K562 (cell line): ENCODE results near the gene DENND1A. TPM values are rescaled to one million over a fixed set of nuclear protein-coding genes. Genes with fewer than 3 reads are reported as not detected.
A peak's percentile ranks its signal among the peaks of the same experiment; 100 is the strongest.

ENCODE experiments used
- DPF2 ChIP-seq: fragments of 450-650 bp; IDR thresholded peaks from 2 replicates; pipeline ENCODE4 v1.6.1; 2016
- EP300 ChIP-seq: IDR thresholded peaks from 2 replicates; pipeline ENCODE4 v1.6.1; 2012; ENCODE audit warnings: low read length, improper control_type of control experiment
- ETV6 ChIP-seq, 3 experiments: fragments of 150-350 bp in 1 of 3; sonication (generic) in 1 of 3; formaldehyde crosslinking in 1 of 3; IDR thresholded peaks; 2 replicates each; pipeline versions ENCODE4 v1.6.1 to v1.8.0; 2014 to 2022; ENCODE audit warnings: borderline replicate concordance in 2 of 3, low read depth in 2 of 3, antibody characterized with exemption in 1 of 3, low read length in 1 of 3, mild to moderate bottlenecking in 1 of 3, missing genetic modification reagents in 1 of 3
- JUND ChIP-seq, 2 experiments: IDR thresholded peaks; 2 replicates in 1 of 2; 3 replicates in 1 of 2; pipeline ENCODE4 v1.6.1; 2011; ENCODE audit warnings: borderline replicate concordance in 2 of 2, low read depth in 2 of 2, low read length in 2 of 2, improper control_type of control experiment in 1 of 2, missing biosample characterization in 1 of 2, missing genetic modification characterization in 1 of 2, missing genetic modification reagents in 1 of 2
- KLF13 ChIP-seq: fragments of 450-650 bp; IDR thresholded peaks from 2 replicates; pipeline ENCODE4 v1.6.1; 2016; ENCODE audit warnings: missing genetic modification characterization, low read depth, mild to moderate bottlenecking, missing compliant biosample characterization, moderate library complexity, borderline replicate concordance
- MEF2A ChIP-seq: IDR thresholded peaks from 2 replicates; pipeline ENCODE4 v1.6.1; 2011; ENCODE audit warnings: low read depth, mild to moderate bottlenecking, low read length, moderate library complexity; ENCODE audit not compliant: control insufficient read depth
- NR2C1 ChIP-seq, 2 experiments: fragments of 450-650 bp; IDR thresholded peaks; 2 replicates each; pipeline ENCODE4 v1.6.1; 2017; ENCODE audit warnings: mild to moderate bottlenecking in 2 of 2, antibody characterized with exemption in 1 of 2, inconsistent platforms in 1 of 2, missing compliant biosample characterization in 1 of 2, missing genetic modification characterization in 1 of 2
- ZNF175 ChIP-seq: fragments of 200-800 bp; sonication (Bioruptor generic); IDR thresholded peaks from 2 replicates; pipeline ENCODE4 v1.6.1; 2016; ENCODE audit warnings: low read depth, mild to moderate bottlenecking, missing genetic modification characterization, missing compliant biosample characterization
- polyA plus RNA-seq, 8 experiments: library from polyadenylated mRNA; depleted of rRNA in 4 of 8; stranded (reverse) in 5 of 8; unstranded in 3 of 8; fragments of >200 nt; fragmentation: Nextera tagmentation in 2 of 8; fragmentation: Illumina TruSeq in 1 of 8; extraction: Ambion mirVana in 2 of 8; extraction: Trizol in 1 of 8; gene quantifications; 2 replicates each; pipeline versions ENCODE4 v1.2.1 to v1.2.3, GENCODE V29; 2011 to 2014; ENCODE audit warnings: inconsistent platforms in 1 of 8, missing spikeins in 1 of 8
- total RNA-seq, 7 experiments: library from RNA; depleted of rRNA in 6 of 7; stranded (reverse); fragments of >200 nt in 6 of 7; fragmentation: Illumina TruSeq in 2 of 7; extraction: Trizol in 2 of 7; gene quantifications; 2 replicates each; pipeline versions ENCODE4 v1.2.1 to v1.2.3, GENCODE V29; 2011 to 2021; ENCODE audit warnings: low replicate concordance in 1 of 7

Gene DENND1A
- total and polyA plus RNA-seq, 9 of the 15 experiments (the other 6 are each of a cell fraction or from before 2014, with no cell fraction given) = 7.6 to 29.5 (median 15.7) TPM

DNA sequence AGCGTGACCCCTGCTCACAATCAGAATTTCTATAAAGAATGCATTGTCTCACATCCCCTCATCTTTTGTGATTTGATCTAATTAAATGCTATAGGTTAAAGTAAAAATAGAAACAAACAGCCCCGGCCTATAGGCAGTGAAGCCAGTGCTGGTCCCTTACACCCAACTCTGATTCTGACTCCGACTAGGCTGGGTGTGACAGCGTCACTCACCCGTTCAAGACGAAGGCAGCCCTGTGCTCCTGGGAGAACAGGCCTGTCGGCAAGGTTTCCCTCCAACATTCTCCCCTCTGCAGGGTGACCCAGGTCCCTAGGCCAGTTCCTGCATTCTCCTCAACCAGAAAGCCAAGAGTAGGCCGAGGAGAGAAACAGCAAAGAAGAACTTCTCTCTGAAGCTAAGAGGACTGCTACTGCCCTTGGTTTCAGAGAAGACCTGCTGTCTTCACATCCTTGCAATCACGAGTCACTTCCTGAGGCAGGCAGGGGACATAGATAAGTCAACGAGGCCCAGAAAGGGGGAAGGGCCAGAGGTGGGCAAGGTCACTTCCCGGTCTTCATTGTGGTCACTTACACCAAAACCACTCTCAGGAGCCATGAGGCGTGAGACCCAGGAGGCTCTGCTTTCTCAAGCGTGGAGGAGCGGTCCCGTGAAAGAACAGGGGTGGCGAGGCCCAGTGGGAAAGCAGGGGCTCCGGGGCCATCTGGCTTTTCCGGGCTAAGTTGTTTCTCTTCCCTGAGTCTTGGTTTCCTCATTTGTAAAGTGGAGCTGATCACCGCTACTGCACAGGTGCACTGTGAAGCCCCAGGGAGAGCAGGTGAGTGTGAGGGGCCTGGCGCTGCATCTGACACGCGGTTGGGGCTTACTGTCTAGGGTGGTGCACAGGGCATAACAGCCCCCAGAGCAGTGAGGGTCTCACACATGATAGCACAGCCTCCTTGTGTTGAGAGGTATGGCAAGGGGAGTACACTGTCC lies 373.2 kb downstream of the DENND1A start (continued):
- TF ChIP-seq JUND (IDR thresholded peaks at IDR 0.05; ENCODE audit: borderline replicate concordance, low read depth, low read length) (peak; percentile 43; the same call in 1 of the 2 replicates), JUND (tag; IDR thresholded peaks at IDR 0.05; ENCODE audit: borderline replicate concordance, low read depth, low read length) (peak; percentile 27; the same call in 1 of the 3 replicates), NR2C1 (IDR thresholded peaks at IDR 0.05) (no peak), NR2C1 (tag; IDR thresholded peaks at IDR 0.05) (peak; percentile 67), KLF13 (tag) (no peak), DPF2 (peak; percentile 52), EP300 (peak; percentile 73), ZNF175 (CRISPR knock-in tag) (peak; percentile 93), ETV6 (IDR thresholded peaks at IDR 0.05; ENCODE audit: borderline replicate concordance in 1 of 2, low read depth in 2 of 2, low read length in 1 of 2) (peak in 1 of 2 experiments; percentile 35; a peak in 1 of 4 replicates), ETV6 (CRISPR knock-in tag; IDR thresholded peaks at IDR 0.05; ENCODE audit: borderline replicate concordance) (no peak), MEF2A (no peak)
- TF ChIP-seq, all 486 proteins: peak for 49
